Natural killer cell (primary cell): ENCODE data around the gene TGIF2. TPM values are rescaled to one million over a fixed set of nuclear protein-coding genes. Genes with fewer than 3 reads are reported as not detected.

ENCODE experiments used
- ATAC-seq, 3 donors: fragments of 150-1000 bp in 2 of 3; fragments of 200-7000 bp in 1 of 3; cut with Tn5 transposase; 1 replicate in 1 of 3; 2 replicates in 2 of 3; pipeline ENCODE4 v1.10.0; 2021; ENCODE audit warnings: mild to moderate bottlenecking in 2 of 3, moderate library complexity in 2 of 3
- DNase-seq, 2 donors: peaks; one replicate each; pipeline versions ENCODE4 v3.0.0 to v3.0.0-alpha.2; 2013 to 2021; ENCODE audit warnings: mixed read lengths in 1 of 2
- H3K27ac ChIP-seq: one replicate; pipeline ENCODE4 v1.5.1; 2013; ENCODE audit warnings: mild to moderate bottlenecking, low read length
- H3K27me3 ChIP-seq: one replicate; pipeline ENCODE4 v1.6.1; 2013; ENCODE audit warnings: low read length; ENCODE audit not compliant: control insufficient read depth, insufficient read depth
- H3K36me3 ChIP-seq: one replicate; pipeline ENCODE4 v1.6.1; 2013; ENCODE audit warnings: low read length; ENCODE audit not compliant: control insufficient read depth, insufficient read depth
- H3K4me1 ChIP-seq: one replicate; pipeline ENCODE4 v1.6.1; 2013; ENCODE audit warnings: low read length; ENCODE audit not compliant: control insufficient read depth, insufficient read depth
- H3K4me3 ChIP-seq: one replicate; pipeline ENCODE4 v1.5.1; 2013; ENCODE audit warnings: low read length
- H3K9me3 ChIP-seq: one replicate; pipeline ENCODE4 v1.6.1; 2013; ENCODE audit warnings: low read length; ENCODE audit not compliant: control insufficient read depth, insufficient read depth
- H3K27ac Mint-ChIP-seq, 2 donors: one replicate each; pipeline ENCODE4 v1.8.0; 2022; ENCODE audit warnings: mild to moderate bottlenecking in 2 of 2, mixed read lengths in 2 of 2, moderate library complexity in 1 of 2
- H3K27me3 Mint-ChIP-seq, 2 donors: one replicate each; pipeline ENCODE4 v1.8.0; 2022; ENCODE audit warnings: low read depth in 2 of 2, mixed read lengths in 2 of 2
- H3K36me3 Mint-ChIP-seq: one replicate; pipeline ENCODE4 v1.8.0; 2022; ENCODE audit warnings: mixed read lengths
- H3K4me1 Mint-ChIP-seq, 2 donors: one replicate each; pipeline ENCODE4 v1.8.0; 2022; ENCODE audit warnings: mixed read lengths in 2 of 2
- H3K4me3 Mint-ChIP-seq: one replicate; pipeline ENCODE4 v1.8.0; 2022; ENCODE audit warnings: mild to moderate bottlenecking, moderate library complexity, mixed read lengths
- H3K9me3 Mint-ChIP-seq, 2 donors: one replicate each; pipeline ENCODE4 v1.8.0; 2022; ENCODE audit warnings: mixed read lengths in 2 of 2
- CTCF ChIP-seq: fragments of 200-600 bp; IDR thresholded peaks from one replicate; pipeline ENCODE4 v1.8.0; 2022; ENCODE audit warnings: antibody characterized with exemption
- WGBS: methylation state at CpG from one replicate; pipeline ENCODE4 v1.1.7; 2013; ENCODE audit warnings: missing lambda C conversion rate; ENCODE audit not compliant: insufficient coverage; 5-methylcytosine and 5-hydroxymethylcytosine counted together
- intact Hi-C: fragments of 100-400 bp; cut with micrococcal nuclease; formaldehyde crosslinking; loops from one replicate; pipeline ENCODE4 v1.14.2; 2022
- total RNA-seq, 4 donors: library from RNA; stranded (reverse); fragments of 120-200 nt in 1 of 4; gene quantifications; one replicate each; pipeline versions ENCODE4 v1.2.3 to v1.2.4, GENCODE V29; 2013 to 2022

The TGIF2 gene
- total RNA-seq, 3 donors from 2014 or later (not counting 1 experiment from before 2014, with no cell fraction given) = 19.9 to 28.5 (median 25.9) TPM

- Histone ChIP-seq H3K27ac (no peak overlapping the region), H3K27me3 (no peaks in the 10 kb centered on the region), H3K4me3 (no peak overlapping the region), H3K4me1 (peaks cover 40% of the 10 kb centered on the region), H3K9me3 (no peaks in the 10 kb centered on the region), H3K36me3 (peaks cover 47% of the 10 kb centered on the region)
- ATAC-seq = no peak
- no peak overlapping the region for H3K4me3 Mint-ChIP-seq
- intact Hi-C loops = no loop called here
- H3K4me1 Mint-ChIP-seq = peaks cover 54 to 65% of the 10 kb centered on the region in 2 donors
- H3K27me3 Mint-ChIP-seq = no peaks in the 10 kb centered on the region
- no peak for DNase-seq
- no peak for TF ChIP-seq CTCF
- peak overlapping the region; percentile 81 to 90 for H3K27ac Mint-ChIP-seq
- H3K9me3 Mint-ChIP-seq = no peaks in the 10 kb centered on the region
- WGBS = 100% methylated on average over 1 of the region's 2 CpGs
- H3K36me3 Mint-ChIP-seq = no peaks in the 10 kb centered on the region
Observed at GRCh38 chr20:36624944-36625324, 51.5 kb downstream of the TGIF2 start.

GRCh38 chr20:36628076-36628475 lies 54.7 kb downstream of the TGIF2 start:
- peak; percentile 73 to 88 (median 80) for ATAC-seq
- intact Hi-C loops = loop anchor here (1.0 kb wide), 3 partner anchors 16 to 64 kb away; partner anchors contain the start of gene RAB5IF

GRCh38 chr20:36629719-36630681 lies 56.6 kb downstream of the TGIF2 start:
- no peaks in the 10 kb centered on the region for H3K9me3 ChIP-seq
- DNase-seq (peak; percentile 66 to 72), ATAC-seq (peak; percentile 64 to 79 (median 72))
- Mint-ChIP-seq H3K9me3 (no peaks in the 10 kb centered on the region), H3K27me3 (no peaks in the 10 kb centered on the region), H3K27ac (peak overlapping the region; percentile 93 to 95), H3K36me3 (no peaks in the 10 kb centered on the region), H3K4me1 (peaks cover 40 to 54% of the 10 kb centered on the region in 2 donors), H3K4me3 (peak overlapping the region; percentile 81)
- H3K4me3 ChIP-seq = no peak overlapping the region
- 38% methylated on average over 13 of the region's 15 CpGs for WGBS
- peaks cover 62% of the 10 kb centered on the region for H3K36me3 ChIP-seq
- TF ChIP-seq CTCF = no peak
- peaks cover 40% of the 10 kb centered on the region for H3K4me1 ChIP-seq
- intact Hi-C loops = no loop called here
- peak overlapping the region; percentile 77 for H3K27ac ChIP-seq
- no peaks in the 10 kb centered on the region for H3K27me3 ChIP-seq

More at GRCh38 chr20:36628076-36628475, 54.7 kb downstream of the TGIF2 start:
- H3K4me3 Mint-ChIP-seq = peak overlapping the region; percentile 66
- H3K27me3 Mint-ChIP-seq = no peaks in the 10 kb centered on the region
- Histone ChIP-seq H3K27ac (peak overlapping the region; percentile 77), H3K9me3 (no peaks in the 10 kb centered on the region), H3K36me3 (peaks cover 62% of the 10 kb centered on the region), H3K4me1 (peaks cover 50% of the 10 kb centered on the region), H3K4me3 (no peak overlapping the region), H3K27me3 (no peaks in the 10 kb centered on the region)
- H3K9me3 Mint-ChIP-seq = no peaks in the 10 kb centered on the region
- DNase-seq = peak; percentile 61 to 81
- no peaks in the 10 kb centered on the region for H3K36me3 Mint-ChIP-seq
- H3K4me1 Mint-ChIP-seq = peaks cover 51 to 63% of the 10 kb centered on the region in 2 donors
- TF ChIP-seq CTCF = no peak
- H3K27ac Mint-ChIP-seq = peak overlapping the region; percentile 93 to 95
- WGBS = 57% methylated on average over 7 of the region's 7 CpGs
